GM18858 (cell line): ENCODE results near the gene PPP6R2.

ENCODE experiments used
- ATAC-seq: cut with Tn5 transposase; IDR thresholded peaks from one replicate; pipeline ENCODE4 v1.9.1; 2021; ENCODE audit not compliant: unreplicated experiment

Gene PPP6R2

GRCh38 chr22:50342651-50343540, at the start of gene PPP6R2:
Gene PPP6R2, plus strand, starts transcription at chr22:50343327. Its CDS starts 50,582 bp downstream, at chr22:50393909.
- ATAC-seq, result no peak

GRCh38 chr22:50293441-50294318, 49.4 kb upstream of the PPP6R2 start:
- ATAC-seq, result no peak

- ATAC-seq, result no peak
These were observed 48.8 kb upstream of the PPP6R2 start for GRCh38 chr22:50294319-50294656.

GRCh38 chr22:50296658-50297490, 46.3 kb upstream of the PPP6R2 start:
- ATAC-seq, result no peak

GRCh38 chr22:50297510-50298265, 45.4 kb upstream of the PPP6R2 start:
- ATAC-seq, result no peak

GRCh38 chr22:50298266-50298637, 44.9 kb upstream of the PPP6R2 start:
- ATAC-seq, result no peak

GRCh38 chr22:50298937-50299784, 44.0 kb upstream of the PPP6R2 start:
- ATAC-seq, result no peak

GRCh38 chr22:50299785-50300619, 43.1 kb upstream of the PPP6R2 start:
- ATAC-seq, result no peak

- ATAC-seq, result no peak
These were observed 42.4 kb upstream of the PPP6R2 start for GRCh38 chr22:50300620-50301257.

- ATAC-seq, result no peak
These were observed 41.5 kb upstream of the PPP6R2 start for GRCh38 chr22:50301581-50301991.

GRCh38 chr22:50302041-50302541, 41.0 kb upstream of the PPP6R2 start:
- no peak for ATAC-seq

GRCh38 chr22:50302564-50302963, 40.6 kb upstream of the PPP6R2 start:
- ATAC-seq, result no peak

- ATAC-seq, result no peak
These were observed 39.6 kb upstream of the PPP6R2 start for GRCh38 chr22:50303515-50303847.

- no peak for ATAC-seq
These were observed 39.1 kb upstream of the PPP6R2 start for GRCh38 chr22:50303848-50304527.

GRCh38 chr22:50304528-50305392, 38.4 kb upstream of the PPP6R2 start:
- no peak for ATAC-seq

GRCh38 chr22:50305393-50305922, 37.7 kb upstream of the PPP6R2 start:
- no peak for ATAC-seq
